Nephron (organoid): ENCODE measurements around the gene RIMBP2.

ENCODE experiments used
- H3K27ac Mint-ChIP-seq, 3 experiments: 2 replicates each; pipeline ENCODE4 v1.8.0; 2020; ENCODE audit warnings: mixed read lengths in 3 of 3, mild to moderate bottlenecking in 2 of 3, moderate library complexity in 1 of 3
- H3K27me3 Mint-ChIP-seq: 2 replicates; pipeline ENCODE4 v1.8.0; 2021; ENCODE audit warnings: low read depth, mild to moderate bottlenecking, moderate library complexity, mixed read lengths
- H3K36me3 Mint-ChIP-seq: 2 replicates; pipeline ENCODE4 v1.8.0; 2020; ENCODE audit warnings: low read depth, mixed read lengths
- H3K4me1 Mint-ChIP-seq: 2 replicates; pipeline ENCODE4 v1.8.0; 2020; ENCODE audit warnings: mixed read lengths
- H3K4me3 Mint-ChIP-seq, 3 experiments: 2 replicates each; pipeline ENCODE4 v1.8.0; 2020; ENCODE audit warnings: mild to moderate bottlenecking in 3 of 3, mixed read lengths in 3 of 3, moderate library complexity in 2 of 3
- H3K9me3 Mint-ChIP-seq: 2 replicates; pipeline ENCODE4 v1.8.0; 2020; ENCODE audit warnings: mixed read lengths
- TF ChIP-seq, protein P1 (sequence below), 3 experiments: fragments of 200-600 bp; sonication (generic); IDR thresholded peaks; one replicate each; pipeline ENCODE4 v1.5.0; 2021; ENCODE audit warnings: antibody characterized with exemption in 3 of 3; ENCODE audit not compliant: unreplicated experiment in 3 of 3

The RIMBP2 gene

DNA sequence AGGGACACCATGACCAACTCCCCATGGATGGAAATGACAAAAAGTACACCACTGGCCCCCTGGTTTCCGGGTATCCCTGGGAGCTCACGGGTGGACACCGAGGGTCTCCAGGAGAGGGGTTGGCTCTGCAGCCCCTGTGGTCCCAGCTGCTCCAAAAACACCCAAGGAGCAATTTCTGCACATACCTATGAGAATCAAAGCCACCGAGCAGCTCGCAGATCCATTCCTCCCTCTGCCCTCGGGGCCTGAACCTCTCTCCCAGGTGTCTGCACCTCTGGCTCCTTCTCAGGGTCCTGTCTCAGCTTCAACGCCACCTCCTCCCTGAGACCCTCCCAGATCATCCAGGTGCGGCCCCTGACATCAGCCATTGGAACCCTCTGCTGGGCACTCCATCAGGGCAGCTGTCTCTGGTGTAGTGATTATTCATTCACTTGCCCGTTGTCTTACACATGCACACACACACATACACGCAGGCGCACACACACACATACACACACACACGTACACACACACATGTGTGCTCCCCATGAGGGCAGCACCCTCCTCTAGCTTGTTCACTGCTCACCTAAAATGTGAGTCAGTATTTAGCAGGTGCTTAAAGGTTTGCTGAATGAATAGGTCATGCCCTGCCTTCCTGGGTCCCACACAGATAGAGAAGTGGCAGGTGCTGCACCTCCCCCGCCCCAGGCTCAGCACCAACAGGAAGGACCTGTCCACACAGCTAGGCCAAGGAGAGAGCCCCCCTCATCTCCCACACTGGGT lies 5.9 kb downstream of the RIMBP2 start:
- Mint-ChIP-seq H3K4me3 (no peak overlapping the region), H3K9me3 (no peaks in the 10 kb centered on the region), H3K27ac (no peak overlapping the region), H3K4me1 (peaks cover 21% of the 10 kb centered on the region), H3K27me3 (peaks cover 65% of the 10 kb centered on the region), H3K36me3 (no peaks in the 10 kb centered on the region)
- TF ChIP-seq, protein P1, sequence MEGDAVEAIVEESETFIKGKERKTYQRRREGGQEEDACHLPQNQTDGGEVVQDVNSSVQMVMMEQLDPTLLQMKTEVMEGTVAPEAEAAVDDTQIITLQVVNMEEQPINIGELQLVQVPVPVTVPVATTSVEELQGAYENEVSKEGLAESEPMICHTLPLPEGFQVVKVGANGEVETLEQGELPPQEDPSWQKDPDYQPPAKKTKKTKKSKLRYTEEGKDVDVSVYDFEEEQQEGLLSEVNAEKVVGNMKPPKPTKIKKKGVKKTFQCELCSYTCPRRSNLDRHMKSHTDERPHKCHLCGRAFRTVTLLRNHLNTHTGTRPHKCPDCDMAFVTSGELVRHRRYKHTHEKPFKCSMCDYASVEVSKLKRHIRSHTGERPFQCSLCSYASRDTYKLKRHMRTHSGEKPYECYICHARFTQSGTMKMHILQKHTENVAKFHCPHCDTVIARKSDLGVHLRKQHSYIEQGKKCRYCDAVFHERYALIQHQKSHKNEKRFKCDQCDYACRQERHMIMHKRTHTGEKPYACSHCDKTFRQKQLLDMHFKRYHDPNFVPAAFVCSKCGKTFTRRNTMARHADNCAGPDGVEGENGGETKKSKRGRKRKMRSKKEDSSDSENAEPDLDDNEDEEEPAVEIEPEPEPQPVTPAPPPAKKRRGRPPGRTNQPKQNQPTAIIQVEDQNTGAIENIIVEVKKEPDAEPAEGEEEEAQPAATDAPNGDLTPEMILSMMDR (IDR thresholded peaks at IDR 0.05; ENCODE audit: unreplicated experiment in 3 of 3): no peak

DNA sequence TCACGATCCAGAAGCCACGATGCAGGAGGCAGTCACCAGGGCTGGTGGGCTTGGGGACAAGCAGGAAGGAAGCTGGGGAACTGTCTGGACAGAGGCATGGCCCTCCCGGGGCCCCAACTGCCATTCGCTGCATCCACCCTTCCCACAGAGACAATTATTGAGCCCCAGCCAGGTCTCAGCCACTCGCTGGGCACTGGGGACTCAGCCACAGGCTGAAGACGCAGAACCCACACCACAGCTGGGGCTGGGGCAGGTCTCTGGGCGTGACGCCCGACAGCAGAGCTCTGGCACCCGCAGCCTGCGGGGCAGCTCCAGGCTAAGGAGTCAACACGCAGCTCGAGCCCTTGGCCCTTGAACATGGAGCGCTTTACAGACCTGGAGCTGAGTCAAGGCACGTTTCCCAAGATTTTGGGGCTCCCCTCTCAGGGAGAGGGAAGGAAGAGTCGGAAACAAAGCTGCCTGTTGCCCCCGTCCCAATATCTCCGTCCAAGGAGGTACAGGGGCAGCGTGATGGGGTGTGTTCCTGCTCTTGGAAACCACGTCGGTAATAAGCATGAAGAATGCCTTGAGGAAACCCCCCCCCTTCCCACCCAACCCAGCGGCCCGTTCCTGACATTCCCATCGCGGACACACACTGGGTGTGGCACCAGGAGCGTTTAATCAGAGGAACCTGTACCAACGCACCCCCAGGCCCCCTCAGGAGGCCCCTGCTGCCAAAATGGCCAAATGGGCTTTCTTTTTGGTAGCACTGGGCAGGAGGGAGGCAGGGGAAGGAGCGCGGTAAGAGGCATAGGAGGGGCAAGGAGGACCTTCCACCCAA lies 6.7 kb downstream of the RIMBP2 start:
- Mint-ChIP-seq H3K27me3 (peaks cover 64% of the 10 kb centered on the region), H3K27ac (no peak overlapping the region), H3K36me3 (no peaks in the 10 kb centered on the region), H3K9me3 (no peaks in the 10 kb centered on the region), H3K4me3 (no peak overlapping the region), H3K4me1 (peaks cover 17% of the 10 kb centered on the region)
- TF ChIP-seq, protein P1 (IDR thresholded peaks at IDR 0.05; ENCODE audit: unreplicated experiment in 3 of 3): no peak

DNA sequence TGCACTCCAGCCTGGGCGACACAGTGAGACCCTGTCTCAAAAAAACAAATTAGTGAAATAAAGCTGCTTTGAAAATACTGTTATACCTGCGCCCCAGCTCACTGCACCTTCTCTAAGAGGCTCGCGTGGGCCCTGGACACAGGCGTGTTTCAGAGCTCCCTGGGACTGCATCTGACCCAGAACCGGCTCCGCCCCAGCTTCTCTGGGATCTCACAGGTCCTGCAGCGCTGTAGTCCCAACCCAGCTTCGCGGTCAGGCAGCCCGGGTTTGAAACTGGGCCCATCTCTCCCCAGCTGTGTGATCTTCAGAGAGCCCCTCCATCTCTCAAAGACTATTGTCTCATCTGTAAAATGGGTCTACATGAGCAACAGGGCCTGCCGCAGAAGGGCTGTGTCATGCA lies 7.5 kb downstream of the RIMBP2 start:
- Mint-ChIP-seq H3K27ac (no peak overlapping the region), H3K36me3 (no peaks in the 10 kb centered on the region), H3K4me1 (peaks cover 15% of the 10 kb centered on the region), H3K9me3 (no peaks in the 10 kb centered on the region), H3K27me3 (peaks cover 61% of the 10 kb centered on the region), H3K4me3 (no peak overlapping the region)
- TF ChIP-seq, protein P1 (IDR thresholded peaks at IDR 0.05; ENCODE audit: unreplicated experiment in 3 of 3): no peak

DNA sequence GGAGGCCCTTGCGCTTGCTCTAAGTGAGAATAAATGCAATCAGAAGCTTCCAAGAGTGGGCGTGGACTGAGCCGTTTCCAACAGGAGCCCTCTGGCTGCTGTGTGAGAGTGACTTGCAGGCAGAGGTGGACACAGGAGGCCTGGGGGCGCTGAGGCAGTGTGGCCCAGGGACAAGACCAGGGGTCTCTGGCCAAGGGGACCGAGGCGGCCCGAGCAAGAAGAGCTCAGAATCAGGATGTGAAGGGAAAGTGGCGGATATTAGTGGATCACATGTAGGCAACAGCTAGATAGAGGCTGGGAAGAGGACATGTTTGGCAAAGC lies 8.6 kb downstream of the RIMBP2 start:
- Mint-ChIP-seq H3K36me3 (no peaks in the 10 kb centered on the region), H3K27me3 (peaks cover 53% of the 10 kb centered on the region), H3K9me3 (no peaks in the 10 kb centered on the region), H3K4me1 (peaks cover 17% of the 10 kb centered on the region), H3K4me3 (no peak overlapping the region), H3K27ac (no peak overlapping the region)
- TF ChIP-seq, protein P1 (IDR thresholded peaks at IDR 0.05; ENCODE audit: unreplicated experiment in 3 of 3): no peak

DNA sequence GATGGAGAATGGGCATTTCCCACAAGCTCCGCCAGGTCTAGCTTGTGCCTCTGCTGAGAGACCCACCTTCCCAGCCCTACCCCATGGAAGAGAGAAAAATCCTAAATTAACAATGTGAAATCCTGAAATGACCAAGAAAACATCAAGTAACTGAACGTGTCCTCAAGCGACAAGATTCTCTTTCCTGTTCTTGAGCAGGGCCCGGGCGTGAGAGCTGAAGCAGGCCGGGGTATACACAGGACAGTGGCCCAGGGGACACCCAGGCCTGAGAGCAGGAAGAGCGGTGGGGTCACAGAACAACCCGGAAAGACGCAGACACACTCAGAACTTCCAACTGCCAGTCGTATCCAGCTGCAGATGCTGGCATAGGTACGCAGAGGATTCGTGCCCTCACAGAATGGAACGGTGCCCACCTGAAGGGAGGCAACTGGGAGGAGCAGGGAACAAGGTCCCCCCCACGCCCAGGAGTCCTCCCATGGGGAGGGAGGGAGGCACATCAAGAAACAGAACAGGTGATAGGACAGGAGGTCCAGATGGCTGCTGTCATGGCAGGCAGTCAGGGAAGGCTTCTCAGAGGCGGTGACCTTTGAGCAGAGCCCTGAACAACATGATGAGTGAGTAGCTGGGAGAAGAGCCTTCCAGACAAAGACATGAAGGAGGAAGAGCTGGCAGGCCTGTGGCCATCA lies 9.1 kb downstream of the RIMBP2 start:
- peaks cover 17% of the 10 kb centered on the region for H3K4me1 Mint-ChIP-seq
- no peaks in the 10 kb centered on the region for H3K9me3 Mint-ChIP-seq
- TF ChIP-seq, protein P1 (IDR thresholded peaks at IDR 0.05; ENCODE audit: unreplicated experiment in 3 of 3): no peak

More for the DNA sequence above, 9.1 kb downstream of the RIMBP2 start:
- Mint-ChIP-seq H3K36me3 (no peaks in the 10 kb centered on the region), H3K27me3 (peaks cover 48% of the 10 kb centered on the region), H3K27ac (no peak overlapping the region), H3K4me3 (no peak overlapping the region)
